ENCODE results near the gene TP73.

TP73 gene

GRCh38 chr1:3671371-3672180 lies 19.3 kb downstream of the TP73 start:
- no peak for DNase-seq (ENCODE audit: low read depth in 1 of 2, low spot score in 1 of 2)

DNA sequence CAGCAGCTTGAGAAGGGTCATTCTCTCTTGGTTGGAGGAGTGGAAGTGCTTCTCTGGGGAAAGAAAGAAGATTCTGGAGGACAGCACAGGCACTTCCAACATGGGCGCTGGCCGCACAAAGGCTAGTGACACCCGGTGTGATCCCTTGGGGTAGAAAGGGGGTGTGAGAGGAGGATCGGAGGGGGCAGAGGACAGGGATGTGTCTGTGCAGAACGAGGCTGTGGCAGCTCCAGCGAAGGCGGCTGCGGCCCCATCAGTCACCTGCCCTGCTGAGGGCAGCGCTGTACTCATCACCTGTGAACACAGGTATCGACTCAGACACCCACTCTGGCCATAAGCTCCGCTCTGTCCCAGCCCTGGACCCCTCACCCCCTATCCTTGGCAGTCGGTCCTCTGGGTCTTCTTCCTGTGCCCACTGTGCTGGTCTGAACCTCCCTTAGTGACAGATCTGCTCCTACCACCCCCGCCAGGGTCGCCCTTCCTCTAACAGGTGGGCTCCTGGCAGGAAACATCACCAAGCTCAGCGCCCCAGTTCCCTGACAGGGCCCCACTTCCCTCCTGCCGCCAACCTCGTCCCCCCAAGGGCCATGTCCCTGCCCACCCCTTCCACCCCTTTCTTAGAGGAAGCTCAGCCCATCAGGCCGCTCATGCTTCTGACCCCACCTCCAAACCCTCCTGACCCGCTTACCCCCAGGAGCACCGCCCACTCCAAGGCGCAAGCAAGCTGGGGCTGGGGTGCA lies 20.1 kb downstream of the TP73 start:
- DNase-seq (ENCODE audit: low read depth in 1 of 2, low spot score in 1 of 2), result no peak

GRCh38 chr1:3672971-3673361 lies 20.6 kb downstream of the TP73 start:
- no peak for DNase-seq (ENCODE audit: low read depth in 1 of 2, low spot score in 1 of 2)

- no peak for DNase-seq (ENCODE audit: low read depth in 1 of 2, low spot score in 1 of 2)
Observed at GRCh38 chr1:3673381-3674099, 21.2 kb downstream of the TP73 start.

DNA sequence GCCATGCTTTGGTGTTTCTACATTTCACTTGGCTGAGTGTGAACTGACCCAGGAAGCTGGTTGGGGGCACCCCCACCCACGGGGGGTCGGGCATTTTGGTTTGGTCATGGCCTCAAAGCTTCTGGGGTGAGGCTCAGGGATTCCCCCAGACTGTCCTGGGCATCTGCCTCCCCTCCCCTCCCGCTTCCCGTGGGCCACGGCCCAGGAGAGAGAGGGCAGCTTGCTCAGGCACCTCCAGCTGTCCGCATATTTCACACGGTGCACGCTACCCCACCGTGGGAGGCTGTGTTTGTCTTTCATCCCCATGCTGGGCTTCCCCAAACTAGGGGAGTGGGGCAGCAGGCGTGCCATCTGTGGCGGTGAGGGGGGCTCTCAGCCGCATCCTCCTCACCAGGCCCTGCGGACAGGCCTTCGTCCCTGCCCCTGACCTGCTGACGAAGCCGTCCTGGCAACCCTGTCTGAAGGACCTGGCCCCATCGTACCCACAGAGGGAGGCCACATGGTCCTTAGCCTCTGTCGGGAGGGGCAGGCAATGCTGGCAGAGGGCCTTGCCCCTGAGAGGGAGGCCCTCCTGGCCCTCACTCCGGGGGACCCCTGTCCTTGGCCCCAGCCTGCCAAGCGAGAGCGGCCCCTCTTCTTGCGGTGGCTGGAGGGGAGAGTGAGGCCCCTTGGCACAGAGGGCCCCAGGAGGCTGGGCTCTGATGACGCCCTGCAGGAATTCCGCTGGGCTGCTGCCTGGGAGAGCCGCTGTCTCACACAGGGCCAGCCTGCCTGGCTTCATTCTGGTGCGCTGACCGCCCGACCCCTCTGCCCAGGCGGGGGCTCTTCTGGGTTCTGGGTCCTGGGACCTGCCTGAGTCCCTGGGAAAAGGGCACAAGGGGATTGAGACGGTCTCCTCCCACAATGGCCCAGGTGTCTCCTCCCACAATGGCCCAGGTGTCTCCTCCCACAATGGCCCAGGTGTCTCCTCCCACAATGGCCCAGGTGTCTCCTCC lies 22.1 kb downstream of the TP73 start:
- DNase-seq (ENCODE audit: low read depth in 1 of 2, low spot score in 1 of 2), result no peak

DNA sequence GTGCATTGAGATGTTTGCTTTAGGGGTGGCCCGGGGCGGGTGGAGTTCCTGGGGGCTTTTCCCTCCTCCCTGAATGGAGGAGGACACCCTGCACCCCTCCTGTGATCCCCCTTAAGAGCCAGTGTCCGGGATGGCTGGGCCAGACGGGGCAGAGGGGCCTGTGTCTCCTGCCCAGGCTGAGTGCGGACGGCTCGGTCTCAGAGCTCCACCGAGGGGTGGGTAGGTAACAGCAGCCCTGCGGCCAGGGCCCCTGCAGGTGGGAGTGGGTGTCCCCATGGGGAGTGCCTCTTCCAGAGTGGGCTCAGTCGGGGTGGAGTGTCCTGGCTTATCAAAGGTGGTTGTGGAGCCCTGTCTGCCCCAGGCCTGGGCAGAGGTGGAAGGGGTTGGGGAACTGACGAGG lies 23.1 kb downstream of the TP73 start:
- no peak for DNase-seq (ENCODE audit: low read depth in 1 of 2, low spot score in 1 of 2)

DNA sequence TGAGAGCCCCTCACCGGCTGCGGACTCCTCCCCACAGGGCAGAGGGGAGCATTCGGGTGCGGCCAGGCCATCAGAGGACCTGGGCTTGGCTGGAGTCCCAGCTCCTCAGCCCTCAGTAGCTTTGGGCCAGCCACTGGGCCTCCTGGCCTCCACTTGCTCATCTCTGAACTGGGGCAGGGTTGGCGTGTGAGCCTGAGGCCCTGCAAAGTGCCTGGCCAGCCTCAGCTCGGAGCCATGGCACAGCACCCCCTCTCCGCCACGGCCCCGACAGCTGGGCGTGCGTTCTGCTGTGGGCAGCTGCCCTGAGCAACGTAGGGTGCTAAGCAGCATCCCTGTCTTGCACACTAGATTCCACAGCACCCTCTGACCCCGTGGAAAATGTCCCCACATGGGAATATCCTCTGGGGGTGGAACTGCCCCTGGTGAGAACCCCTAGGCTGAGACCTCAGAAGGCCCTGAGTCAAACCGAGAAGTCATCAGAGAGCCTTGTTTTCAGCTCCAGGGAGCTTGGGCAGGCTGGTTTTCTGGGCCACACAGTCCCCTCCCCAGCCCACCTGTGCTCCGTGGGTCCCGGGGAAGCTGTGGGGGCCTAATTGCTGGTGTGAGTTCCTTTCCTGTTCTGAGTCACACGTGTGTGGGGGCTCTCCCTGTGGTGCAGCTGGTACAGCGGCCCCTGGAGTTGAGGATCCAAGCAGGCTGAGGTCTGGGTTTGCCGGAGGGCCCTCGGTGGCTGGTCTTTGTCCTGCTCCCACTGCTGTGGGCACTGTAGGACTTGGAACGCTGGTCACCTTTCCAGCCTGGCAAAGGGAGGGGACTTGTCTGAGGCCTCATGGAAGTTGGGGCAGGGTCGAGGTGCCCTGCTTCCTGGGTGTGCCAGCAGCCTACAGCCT lies 24.5 kb downstream of the TP73 start:
- no peak for DNase-seq (ENCODE audit: low read depth in 1 of 2, low spot score in 1 of 2)

GRCh38 chr1:3677484-3677883 lies 25.2 kb downstream of the TP73 start:
- DNase-seq (ENCODE audit: low read depth in 1 of 2, low spot score in 1 of 2), result no peak

- no peak for DNase-seq (ENCODE audit: low read depth in 1 of 2, low spot score in 1 of 2)
Observed at GRCh38 chr1:3678361-3679097, 26.2 kb downstream of the TP73 start.

DNA sequence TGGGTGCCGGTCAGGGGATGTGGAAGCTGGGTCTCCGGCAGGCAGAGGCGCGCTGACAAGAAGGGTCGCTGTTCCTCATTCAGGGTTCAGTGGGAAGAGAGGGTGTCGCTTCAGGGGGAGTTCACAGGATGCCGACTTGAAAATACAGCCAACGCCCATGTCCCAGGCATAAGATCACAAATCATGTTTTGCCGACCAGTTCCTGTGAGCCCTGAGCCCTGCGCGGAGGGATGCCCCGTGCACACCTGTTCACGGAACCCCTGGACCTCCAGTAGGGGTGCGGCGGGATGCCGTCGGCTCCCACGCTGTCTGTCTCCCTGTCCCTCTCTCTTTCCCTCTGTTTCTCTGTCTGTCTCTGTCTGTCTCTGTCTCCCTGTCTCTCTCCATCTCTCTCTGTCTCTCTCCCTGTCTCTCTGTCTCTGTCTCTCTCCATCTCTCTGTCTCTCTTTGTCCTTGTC lies 26.8 kb downstream of the TP73 start:
- no peak for DNase-seq (ENCODE audit: low read depth in 1 of 2, low spot score in 1 of 2)

GRCh38 chr1:3679799-3680453 lies 27.6 kb downstream of the TP73 start:
- DNase-seq (ENCODE audit: low read depth in 1 of 2, low spot score in 1 of 2), result no peak

DNA sequence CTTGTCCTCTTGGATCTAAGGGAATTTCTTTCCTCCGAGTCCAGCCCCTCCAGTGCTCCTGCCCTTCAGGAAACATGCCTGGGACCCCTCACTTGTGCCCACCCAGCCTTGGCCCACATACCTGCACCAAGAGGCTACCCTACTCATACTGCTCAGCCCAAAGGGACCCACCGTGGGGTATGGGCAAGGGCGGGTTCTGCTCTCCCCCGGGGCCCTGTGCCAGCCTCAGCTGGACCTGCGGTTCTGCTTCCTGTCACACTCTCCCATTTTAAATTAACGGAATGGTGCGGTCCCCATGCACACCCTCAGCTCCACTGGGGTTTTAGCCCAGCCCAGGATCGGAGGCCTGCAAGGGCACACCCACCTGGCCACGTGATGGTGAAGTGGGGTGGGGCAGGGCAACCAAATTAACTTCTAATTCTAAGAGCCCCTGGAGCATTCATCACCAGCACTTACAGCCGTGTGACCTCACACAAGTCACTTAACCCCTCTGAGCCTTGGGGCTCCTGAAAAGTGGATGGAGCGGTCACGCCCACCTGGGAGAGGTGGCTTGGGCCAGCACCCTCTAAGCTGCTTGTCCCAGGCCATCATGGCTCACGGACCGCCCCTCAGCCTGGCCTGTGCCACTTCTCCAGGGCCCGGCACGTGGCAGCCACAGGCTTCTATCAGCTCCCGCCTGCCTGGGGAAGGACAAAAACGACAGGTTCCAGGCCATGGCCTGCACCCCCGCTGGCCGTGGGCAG lies 28.3 kb downstream of the TP73 start:
- DNase-seq (ENCODE audit: low read depth in 1 of 2, low spot score in 1 of 2), result no peak

GRCh38 chr1:3681231-3681897 lies 29.0 kb downstream of the TP73 start:
- no peak for DNase-seq (ENCODE audit: low read depth in 1 of 2, low spot score in 1 of 2)

DNA sequence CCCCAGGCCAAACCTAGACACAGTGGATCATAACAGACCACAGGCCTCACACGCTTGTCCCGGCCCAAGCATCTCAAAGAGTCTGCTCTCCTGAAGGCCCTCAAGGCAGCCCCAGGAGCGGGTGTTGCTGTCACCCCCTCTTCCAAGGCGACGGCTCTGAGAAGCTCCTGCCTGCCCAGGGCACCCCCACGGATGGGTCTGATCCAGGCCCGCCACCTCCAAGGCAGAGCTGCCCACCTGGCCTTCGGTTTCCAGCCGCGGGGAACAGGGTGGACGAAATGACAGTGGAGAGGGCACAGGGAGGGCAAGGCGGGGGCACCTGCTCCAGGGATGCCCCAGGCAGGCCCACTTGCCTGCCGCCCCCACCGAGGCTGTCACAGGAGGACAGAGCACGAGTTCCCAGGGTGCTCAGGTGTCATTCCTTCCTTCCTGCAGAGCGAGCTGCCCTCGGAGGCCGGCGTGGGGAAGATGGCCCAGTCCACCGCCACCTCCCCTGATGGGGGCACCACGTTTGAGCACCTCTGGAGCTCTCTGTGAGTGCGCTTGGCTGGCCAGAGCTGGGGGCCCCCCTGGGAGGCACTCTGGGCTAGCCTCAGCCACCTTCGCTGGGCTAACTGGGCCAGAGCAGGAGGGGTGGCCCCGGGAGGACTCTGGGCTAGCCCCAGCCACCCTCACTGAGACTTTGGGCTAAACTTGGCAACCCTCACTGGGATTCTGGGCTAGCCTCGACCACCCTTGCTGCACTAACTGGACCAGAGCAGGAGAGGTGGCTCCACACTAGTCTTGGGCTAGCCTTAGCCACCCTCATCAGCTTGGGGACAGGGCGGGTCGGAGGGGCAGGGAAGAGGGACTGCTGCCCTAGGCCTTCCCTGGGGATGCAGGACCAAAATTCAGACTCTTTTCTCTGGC lies 29.8 kb downstream of the TP73 start:
- DNase-seq (ENCODE audit: low read depth in 1 of 2, low spot score in 1 of 2), result no peak

DNA sequence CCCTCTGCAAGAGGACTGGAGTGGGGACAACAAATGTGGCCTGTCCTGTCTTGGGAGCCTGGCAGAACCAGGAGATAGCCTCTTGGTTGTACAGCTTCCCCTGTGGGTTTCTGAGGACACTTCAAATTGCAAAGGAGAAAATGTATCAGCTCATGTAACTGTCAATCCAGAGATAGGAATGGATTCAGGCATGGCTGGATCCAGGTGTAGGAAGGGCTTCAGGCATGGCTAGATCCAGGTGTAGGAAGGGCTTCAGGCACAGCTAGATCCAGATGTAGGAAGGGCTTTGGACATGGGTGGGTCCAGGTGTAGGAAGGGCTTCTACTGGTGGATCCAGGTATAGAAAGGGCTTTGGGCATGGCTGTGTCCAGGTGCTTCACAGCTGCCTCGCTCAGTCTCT lies 30.9 kb downstream of the TP73 start:
- no peak for DNase-seq (ENCODE audit: low read depth in 1 of 2, low spot score in 1 of 2)

DNA sequence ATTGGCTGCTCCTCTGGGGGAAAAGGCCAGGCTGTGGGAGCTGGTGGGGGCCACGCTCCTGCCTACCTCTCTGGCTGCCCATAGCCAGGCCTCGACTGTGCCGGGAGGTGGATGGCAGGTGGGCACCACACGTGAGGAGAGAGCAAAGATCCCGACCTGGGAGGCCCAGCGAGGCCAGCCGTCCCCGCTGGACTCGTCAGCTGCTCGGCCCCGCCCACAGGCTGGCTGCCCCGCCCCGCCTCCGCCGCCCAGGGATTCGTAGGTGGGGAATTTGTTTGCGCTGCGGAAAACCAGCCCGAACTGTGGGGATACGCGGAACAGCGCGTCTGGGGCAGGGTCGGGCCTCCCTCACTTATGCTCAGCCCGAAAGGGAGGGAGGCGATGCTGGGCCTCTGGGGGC lies 31.7 kb downstream of the TP73 start:
- no peak for DNase-seq (ENCODE audit: low read depth in 1 of 2, low spot score in 1 of 2)
